ENCODE measurements around the gene SPOCK1. TPM values are rescaled to one million over a fixed set of nuclear protein-coding genes. Genes with fewer than 3 reads are reported as not detected.

Gene SPOCK1
- total and polyA plus RNA-seq, 4 donors: 0.07 to 0.18 (median 0.17) TPM; not detected in 1

DNA sequence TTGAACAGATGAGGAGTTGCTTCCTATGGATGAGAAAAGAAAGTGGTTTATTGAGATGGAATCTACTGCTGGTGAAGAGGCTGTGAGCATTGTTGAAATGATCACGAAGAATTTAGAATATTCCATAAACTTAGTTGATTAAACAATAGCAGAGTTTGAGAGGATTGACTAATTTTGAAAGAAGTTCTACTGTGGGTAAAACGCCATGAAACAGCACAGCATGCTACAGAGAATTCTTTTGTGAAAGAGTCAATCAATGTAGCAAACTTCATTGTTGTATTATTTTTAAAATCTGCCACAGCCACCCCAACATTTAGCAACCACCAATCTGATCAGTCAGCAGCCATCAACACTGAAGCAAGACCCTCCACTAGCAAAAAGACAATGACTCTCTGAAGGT, 309.1 kb downstream of the SPOCK1 start:
- no peaks in the 10 kb centered on the region for H3K36me3 ChIP-seq (ENCODE audit: control insufficient read depth in 4 of 4, insufficient read depth in 3 of 4, low read depth in 1 of 4, low read length in 3 of 4)
- WGBS: 37% methylated on average over 2 of the region's 2 CpGs
- H3K9ac ChIP-seq (ENCODE audit: low read depth in 1 of 2, low read length in 2 of 2): no peak overlapping the region
- DNase-seq (ENCODE audit: low spot score): no peak
- TF ChIP-seq YY1 (IDR thresholded peaks at IDR 0.05): no peak
- TF ChIP-seq, protein P1, sequence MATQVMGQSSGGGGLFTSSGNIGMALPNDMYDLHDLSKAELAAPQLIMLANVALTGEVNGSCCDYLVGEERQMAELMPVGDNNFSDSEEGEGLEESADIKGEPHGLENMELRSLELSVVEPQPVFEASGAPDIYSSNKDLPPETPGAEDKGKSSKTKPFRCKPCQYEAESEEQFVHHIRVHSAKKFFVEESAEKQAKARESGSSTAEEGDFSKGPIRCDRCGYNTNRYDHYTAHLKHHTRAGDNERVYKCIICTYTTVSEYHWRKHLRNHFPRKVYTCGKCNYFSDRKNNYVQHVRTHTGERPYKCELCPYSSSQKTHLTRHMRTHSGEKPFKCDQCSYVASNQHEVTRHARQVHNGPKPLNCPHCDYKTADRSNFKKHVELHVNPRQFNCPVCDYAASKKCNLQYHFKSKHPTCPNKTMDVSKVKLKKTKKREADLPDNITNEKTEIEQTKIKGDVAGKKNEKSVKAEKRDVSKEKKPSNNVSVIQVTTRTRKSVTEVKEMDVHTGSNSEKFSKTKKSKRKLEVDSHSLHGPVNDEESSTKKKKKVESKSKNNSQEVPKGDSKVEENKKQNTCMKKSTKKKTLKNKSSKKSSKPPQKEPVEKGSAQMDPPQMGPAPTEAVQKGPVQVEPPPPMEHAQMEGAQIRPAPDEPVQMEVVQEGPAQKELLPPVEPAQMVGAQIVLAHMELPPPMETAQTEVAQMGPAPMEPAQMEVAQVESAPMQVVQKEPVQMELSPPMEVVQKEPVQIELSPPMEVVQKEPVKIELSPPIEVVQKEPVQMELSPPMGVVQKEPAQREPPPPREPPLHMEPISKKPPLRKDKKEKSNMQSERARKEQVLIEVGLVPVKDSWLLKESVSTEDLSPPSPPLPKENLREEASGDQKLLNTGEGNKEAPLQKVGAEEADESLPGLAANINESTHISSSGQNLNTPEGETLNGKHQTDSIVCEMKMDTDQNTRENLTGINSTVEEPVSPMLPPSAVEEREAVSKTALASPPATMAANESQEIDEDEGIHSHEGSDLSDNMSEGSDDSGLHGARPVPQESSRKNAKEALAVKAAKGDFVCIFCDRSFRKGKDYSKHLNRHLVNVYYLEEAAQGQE (IDR thresholded peaks at IDR 0.05): no peak
- TF ChIP-seq HNF4A (conservative IDR thresholded peaks at IDR 0.05): no peak
- TF ChIP-seq, protein P2, sequence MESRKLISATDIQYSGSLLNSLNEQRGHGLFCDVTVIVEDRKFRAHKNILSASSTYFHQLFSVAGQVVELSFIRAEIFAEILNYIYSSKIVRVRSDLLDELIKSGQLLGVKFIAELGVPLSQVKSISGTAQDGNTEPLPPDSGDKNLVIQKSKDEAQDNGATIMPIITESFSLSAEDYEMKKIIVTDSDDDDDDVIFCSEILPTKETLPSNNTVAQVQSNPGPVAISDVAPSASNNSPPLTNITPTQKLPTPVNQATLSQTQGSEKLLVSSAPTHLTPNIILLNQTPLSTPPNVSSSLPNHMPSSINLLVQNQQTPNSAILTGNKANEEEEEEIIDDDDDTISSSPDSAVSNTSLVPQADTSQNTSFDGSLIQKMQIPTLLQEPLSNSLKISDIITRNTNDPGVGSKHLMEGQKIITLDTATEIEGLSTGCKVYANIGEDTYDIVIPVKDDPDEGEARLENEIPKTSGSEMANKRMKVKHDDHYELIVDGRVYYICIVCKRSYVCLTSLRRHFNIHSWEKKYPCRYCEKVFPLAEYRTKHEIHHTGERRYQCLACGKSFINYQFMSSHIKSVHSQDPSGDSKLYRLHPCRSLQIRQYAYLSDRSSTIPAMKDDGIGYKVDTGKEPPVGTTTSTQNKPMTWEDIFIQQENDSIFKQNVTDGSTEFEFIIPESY (IDR thresholded peaks at IDR 0.05): no peak
- TF ChIP-seq TAF1 (conservative IDR thresholded peaks at IDR 0.05): no peak
- TF ChIP-seq SP1 (IDR thresholded peaks at IDR 0.05): no peak
- TF ChIP-seq NR2F2 (IDR thresholded peaks at IDR 0.05): no peak
- TF ChIP-seq RAD21 (IDR thresholded peaks at IDR 0.05): no peak
- no peak for TF ChIP-seq EGR1 (IDR thresholded peaks at IDR 0.05; ENCODE audit: low read depth in 2 of 2)
- TF ChIP-seq RXRA (IDR thresholded peaks at IDR 0.05): no peak
- TF ChIP-seq, protein P3, sequence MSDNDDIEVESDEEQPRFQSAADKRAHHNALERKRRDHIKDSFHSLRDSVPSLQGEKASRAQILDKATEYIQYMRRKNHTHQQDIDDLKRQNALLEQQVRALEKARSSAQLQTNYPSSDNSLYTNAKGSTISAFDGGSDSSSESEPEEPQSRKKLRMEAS (IDR thresholded peaks at IDR 0.05): no peak
- no peak for TF ChIP-seq FOXA1 (IDR thresholded peaks at IDR 0.05)
- no peaks in the 10 kb centered on the region for H3K4me1 ChIP-seq (ENCODE audit: control insufficient read depth in 4 of 4, insufficient read depth in 4 of 4, low read length in 3 of 4)
- no peak overlapping the region for H3K4me3 ChIP-seq (ENCODE audit: low read depth in 1 of 3, low read length in 3 of 3)
- no peak overlapping the region for H3K27ac ChIP-seq (ENCODE audit: low read depth in 1 of 2, low read length in 2 of 2)
- no peaks in the 10 kb centered on the region for H3K27me3 ChIP-seq (ENCODE audit: control insufficient read depth in 4 of 4, insufficient read depth in 4 of 4, low read length in 3 of 4)
- no peaks in the 10 kb centered on the region for H3K9me3 ChIP-seq (ENCODE audit: control insufficient read depth in 4 of 4, low read length in 3 of 4)

DNA sequence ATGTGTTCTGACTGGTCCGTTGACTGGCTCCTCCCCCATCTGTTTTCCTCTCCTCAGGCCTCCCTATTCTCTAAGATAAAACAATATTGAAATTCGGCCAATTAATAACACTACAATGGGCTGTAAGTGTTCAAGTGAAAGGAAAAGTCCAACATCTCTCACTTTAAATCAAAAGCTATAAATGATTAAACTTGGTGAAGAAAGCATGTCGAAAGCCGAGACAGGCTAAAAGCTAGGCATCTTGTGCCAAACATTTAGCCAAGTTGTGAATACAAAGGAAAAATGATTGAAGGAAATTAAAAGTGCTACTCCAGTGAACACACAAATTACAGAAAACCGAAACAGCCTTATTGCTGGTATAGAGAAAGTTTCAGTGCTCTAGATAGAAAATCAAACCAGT, 310.6 kb downstream of the SPOCK1 start:
- Histone ChIP-seq H3K27ac (ENCODE audit: low read depth in 1 of 2, low read length in 2 of 2) (no peak overlapping the region), H3K9ac (ENCODE audit: low read depth in 1 of 2, low read length in 2 of 2) (no peak overlapping the region), H3K27me3 (ENCODE audit: control insufficient read depth in 4 of 4, insufficient read depth in 4 of 4, low read length in 3 of 4) (no peaks in the 10 kb centered on the region), H3K36me3 (ENCODE audit: control insufficient read depth in 4 of 4, insufficient read depth in 3 of 4, low read depth in 1 of 4, low read length in 3 of 4) (no peaks in the 10 kb centered on the region), H3K4me1 (ENCODE audit: control insufficient read depth in 4 of 4, insufficient read depth in 4 of 4, low read length in 3 of 4) (no peaks in the 10 kb centered on the region), H3K4me3 (ENCODE audit: low read depth in 1 of 3, low read length in 3 of 3) (no peak overlapping the region), H3K9me3 (ENCODE audit: control insufficient read depth in 4 of 4, low read length in 3 of 4) (peaks cover 0 to 1% (median 0%) of the 10 kb centered on the region in 4 donors)
- DNase-seq (ENCODE audit: low spot score): no peak
- TF ChIP-seq, protein P4, sequence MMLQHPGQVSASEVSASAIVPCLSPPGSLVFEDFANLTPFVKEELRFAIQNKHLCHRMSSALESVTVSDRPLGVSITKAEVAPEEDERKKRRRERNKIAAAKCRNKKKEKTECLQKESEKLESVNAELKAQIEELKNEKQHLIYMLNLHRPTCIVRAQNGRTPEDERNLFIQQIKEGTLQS (IDR thresholded peaks at IDR 0.05): no peak
- TF ChIP-seq, protein P1 (IDR thresholded peaks at IDR 0.05): no peak
- TF ChIP-seq EGR1 (IDR thresholded peaks at IDR 0.05; ENCODE audit: low read depth in 2 of 2) (no peak), GABPA (IDR thresholded peaks at IDR 0.05 in 1 of 2, conservative IDR thresholded peaks at IDR 0.05 in 1 of 2) (no peak), NR2F2 (IDR thresholded peaks at IDR 0.05) (no peak), RAD21 (IDR thresholded peaks at IDR 0.05) (no peak), FOXA2 (IDR thresholded peaks at IDR 0.05) (no peak), FOXA1 (IDR thresholded peaks at IDR 0.05) (no peak), JUND (IDR thresholded peaks at IDR 0.05) (no peak), YY1 (IDR thresholded peaks at IDR 0.05) (no peak), TAF1 (conservative IDR thresholded peaks at IDR 0.05) (no peak), HNF4A (conservative IDR thresholded peaks at IDR 0.05) (no peak), SP1 (IDR thresholded peaks at IDR 0.05) (no peak)
- TF ChIP-seq, protein P3 (IDR thresholded peaks at IDR 0.05): no peak
- TF ChIP-seq, protein P5, sequence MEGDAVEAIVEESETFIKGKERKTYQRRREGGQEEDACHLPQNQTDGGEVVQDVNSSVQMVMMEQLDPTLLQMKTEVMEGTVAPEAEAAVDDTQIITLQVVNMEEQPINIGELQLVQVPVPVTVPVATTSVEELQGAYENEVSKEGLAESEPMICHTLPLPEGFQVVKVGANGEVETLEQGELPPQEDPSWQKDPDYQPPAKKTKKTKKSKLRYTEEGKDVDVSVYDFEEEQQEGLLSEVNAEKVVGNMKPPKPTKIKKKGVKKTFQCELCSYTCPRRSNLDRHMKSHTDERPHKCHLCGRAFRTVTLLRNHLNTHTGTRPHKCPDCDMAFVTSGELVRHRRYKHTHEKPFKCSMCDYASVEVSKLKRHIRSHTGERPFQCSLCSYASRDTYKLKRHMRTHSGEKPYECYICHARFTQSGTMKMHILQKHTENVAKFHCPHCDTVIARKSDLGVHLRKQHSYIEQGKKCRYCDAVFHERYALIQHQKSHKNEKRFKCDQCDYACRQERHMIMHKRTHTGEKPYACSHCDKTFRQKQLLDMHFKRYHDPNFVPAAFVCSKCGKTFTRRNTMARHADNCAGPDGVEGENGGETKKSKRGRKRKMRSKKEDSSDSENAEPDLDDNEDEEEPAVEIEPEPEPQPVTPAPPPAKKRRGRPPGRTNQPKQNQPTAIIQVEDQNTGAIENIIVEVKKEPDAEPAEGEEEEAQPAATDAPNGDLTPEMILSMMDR (IDR thresholded peaks at IDR 0.05; ENCODE audit: low read depth, low read length, missing input control): no peak
- WGBS: 79% methylated on average over 5 of the region's 5 CpGs
